Mucosa of descending colon (tissue), 3 donors: Measurements from ENCODE around the gene BUB1. TPM values are rescaled to one million over a fixed set of nuclear protein-coding genes. Genes with fewer than 3 reads are reported as not detected.

Experiments used
- ATAC-seq: fragments of 200-7000 bp; cut with Tn5 transposase; one replicate; pipeline ENCODE4 v1.9.1; 2020; ENCODE audit warnings: mild to moderate bottlenecking, moderate library complexity
- DNase-seq, 3 donors: peaks; one replicate each; pipeline ENCODE4 v3.0.0-alpha.2; 2020
- H3K36me3 ChIP-seq: fragments of 200-600 bp; one replicate; pipeline ENCODE4 v1.8.0; 2021; ENCODE audit warnings: low read depth, mild to moderate bottlenecking
- H3K4me1 ChIP-seq: fragments of 200-600 bp; one replicate; pipeline ENCODE4 v1.8.0; 2021; ENCODE audit warnings: low read depth, mild to moderate bottlenecking
- H3K4me3 ChIP-seq: fragments of 200-600 bp; one replicate; pipeline ENCODE4 v1.8.0; 2021; ENCODE audit warnings: mild to moderate bottlenecking
- H3K9me3 ChIP-seq: fragments of 200-600 bp; one replicate; pipeline ENCODE4 v1.8.0; 2021; ENCODE audit warnings: mild to moderate bottlenecking
- intact Hi-C, 2 donors: fragments of 100-400 bp; cut with DNase I in 1 of 2; cut with micrococcal nuclease in 1 of 2; formaldehyde crosslinking; loops; one replicate each; pipeline versions ENCODE4 v1.11.0 to v1.11.1; 2022; cut with DNase I, micrococcal nuclease
- total RNA-seq, 3 donors: library from RNA; stranded (reverse); fragmentation: NEBNext Ultra II Directional in 2 of 3; extraction: Animal tissue kit (Norgen Biotek cat#: 25700) in 2 of 3; gene quantifications; one replicate each; pipeline versions ENCODE4 v1.2.1 to v1.2.4, GENCODE V29; 2021 to 2023
- TF ChIP-seq, protein P1 (sequence below): fragments of 200-600 bp; IDR thresholded peaks from one replicate; pipeline ENCODE4 v1.8.0; 2022; ENCODE audit warnings: antibody characterized with exemption, mild to moderate bottlenecking
- donor health status: DM: no; HTN: no; CAD: no; lungs with moderate emphysema.
- donor health status: DM: no; HTN: no; CAD: no.
- donor health status: DM: no; HTN: yes; CAD: no.

The BUB1 gene
- total RNA-seq, 3 donors from 2014 or later, result 2.3 to 18.6 (median 4.1) TPM

DNA sequence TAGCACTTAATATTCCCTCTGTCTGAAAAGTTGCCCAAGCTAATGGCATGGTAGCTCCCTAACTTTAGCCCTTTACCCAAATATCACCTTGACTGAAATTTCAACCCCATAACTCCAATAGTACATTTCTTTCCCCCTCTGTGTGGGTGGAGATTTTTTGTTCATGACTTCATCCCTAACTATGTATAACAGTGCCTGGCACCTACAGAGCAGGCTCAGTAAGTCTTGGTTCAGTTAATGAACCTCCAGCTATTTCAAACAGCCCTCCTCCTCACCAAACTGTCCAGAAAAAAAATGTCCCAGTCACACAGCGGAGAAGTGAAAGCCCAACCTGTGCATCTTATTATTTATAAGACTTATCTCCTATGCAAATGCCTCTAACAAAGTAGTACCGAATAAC is 18.6 kb downstream of the BUB1 start:
- TF ChIP-seq, protein P1, sequence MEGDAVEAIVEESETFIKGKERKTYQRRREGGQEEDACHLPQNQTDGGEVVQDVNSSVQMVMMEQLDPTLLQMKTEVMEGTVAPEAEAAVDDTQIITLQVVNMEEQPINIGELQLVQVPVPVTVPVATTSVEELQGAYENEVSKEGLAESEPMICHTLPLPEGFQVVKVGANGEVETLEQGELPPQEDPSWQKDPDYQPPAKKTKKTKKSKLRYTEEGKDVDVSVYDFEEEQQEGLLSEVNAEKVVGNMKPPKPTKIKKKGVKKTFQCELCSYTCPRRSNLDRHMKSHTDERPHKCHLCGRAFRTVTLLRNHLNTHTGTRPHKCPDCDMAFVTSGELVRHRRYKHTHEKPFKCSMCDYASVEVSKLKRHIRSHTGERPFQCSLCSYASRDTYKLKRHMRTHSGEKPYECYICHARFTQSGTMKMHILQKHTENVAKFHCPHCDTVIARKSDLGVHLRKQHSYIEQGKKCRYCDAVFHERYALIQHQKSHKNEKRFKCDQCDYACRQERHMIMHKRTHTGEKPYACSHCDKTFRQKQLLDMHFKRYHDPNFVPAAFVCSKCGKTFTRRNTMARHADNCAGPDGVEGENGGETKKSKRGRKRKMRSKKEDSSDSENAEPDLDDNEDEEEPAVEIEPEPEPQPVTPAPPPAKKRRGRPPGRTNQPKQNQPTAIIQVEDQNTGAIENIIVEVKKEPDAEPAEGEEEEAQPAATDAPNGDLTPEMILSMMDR, result no peak
- ATAC-seq (no peak), DNase-seq (no peak)
- H3K9me3 ChIP-seq, result no peaks in the 10 kb centered on the region
- no peaks in the 10 kb centered on the region for H3K4me1 ChIP-seq
- intact Hi-C loops, result no loop called here
- no peak overlapping the region for H3K4me3 ChIP-seq
- no peaks in the 10 kb centered on the region for H3K36me3 ChIP-seq

DNA sequence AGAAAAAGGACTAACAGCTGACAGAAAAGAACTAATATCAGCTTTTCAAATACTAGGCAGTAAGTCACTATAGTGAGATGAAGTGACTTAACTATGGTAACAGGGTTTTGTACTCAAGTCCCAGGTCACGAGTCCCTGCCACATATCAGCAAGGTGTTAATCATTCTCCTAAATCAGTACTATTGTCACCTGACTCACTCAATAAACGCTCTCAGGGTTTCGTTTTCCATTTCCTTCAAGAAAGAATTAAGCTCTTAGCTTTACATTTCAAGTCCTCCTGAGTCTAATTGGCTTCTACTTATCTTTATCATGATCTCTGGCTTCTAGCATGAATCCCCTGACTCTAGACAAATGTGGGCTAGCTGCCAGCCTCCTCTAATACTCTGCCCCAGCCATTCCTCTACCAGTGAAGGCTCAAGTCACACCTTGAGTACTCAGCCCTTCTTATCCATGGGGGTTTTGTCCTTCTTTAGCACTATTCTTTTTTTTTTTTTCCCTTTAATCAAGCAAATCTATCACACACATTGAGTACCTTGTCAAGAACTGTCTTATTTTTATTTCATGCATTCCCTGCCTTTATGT is 20.0 kb downstream of the BUB1 start:
- no peak overlapping the region for H3K4me3 ChIP-seq
- peak; percentile 100 for ATAC-seq
- intact Hi-C loops, result no loop called here
- no peaks in the 10 kb centered on the region for H3K4me1 ChIP-seq
- DNase-seq, result peak in 2 of 3 donors; percentile 50 to 67
- TF ChIP-seq, protein P1, result no peak
- no peaks in the 10 kb centered on the region for H3K9me3 ChIP-seq
- no peaks in the 10 kb centered on the region for H3K36me3 ChIP-seq

DNA sequence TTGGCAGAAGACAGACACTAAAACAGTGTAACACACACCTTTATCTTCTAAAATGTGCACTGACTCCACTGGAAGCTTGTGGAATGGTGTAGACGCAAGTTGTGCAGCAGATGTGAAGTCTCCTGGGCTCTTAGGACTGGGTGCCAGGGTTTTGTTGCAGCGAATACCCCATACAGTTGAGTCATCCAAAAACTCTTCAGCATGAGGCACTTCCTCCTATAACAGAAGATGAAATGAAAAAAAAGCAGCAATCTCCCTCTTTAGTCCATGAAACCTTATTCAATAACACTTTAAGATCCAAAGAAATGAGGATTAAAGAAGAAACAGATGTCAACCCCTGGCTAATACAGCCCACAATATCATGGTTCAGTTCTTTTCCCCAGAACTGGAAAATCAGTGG is 22.2 kb downstream of the BUB1 start:
- TF ChIP-seq, protein P1, result no peak
- Histone ChIP-seq H3K9me3 (no peaks in the 10 kb centered on the region), H3K36me3 (no peaks in the 10 kb centered on the region), H3K4me3 (no peak overlapping the region), H3K4me1 (no peaks in the 10 kb centered on the region)
- ATAC-seq (no peak), DNase-seq (no peak)
- intact Hi-C loops, result no loop called here

DNA sequence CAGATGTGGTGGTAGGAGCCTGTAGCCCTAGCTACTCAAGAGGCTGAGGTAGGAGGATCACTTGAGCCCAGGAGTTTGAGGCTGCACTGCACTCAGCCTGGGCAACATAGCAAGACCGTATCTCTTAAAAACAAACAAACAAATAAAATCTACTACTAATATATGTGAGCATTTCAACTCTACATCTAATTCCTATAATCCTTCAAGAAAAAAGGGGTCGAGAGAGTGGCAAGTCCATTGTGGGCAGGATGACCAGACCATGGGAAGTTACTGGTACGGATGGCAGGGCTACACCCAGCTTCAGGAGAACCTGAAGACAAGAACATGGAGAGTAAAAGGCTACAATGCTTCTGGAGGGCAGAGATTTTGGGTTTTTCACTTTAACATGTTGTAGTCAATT is 24.0 kb downstream of the BUB1 start:
- Histone ChIP-seq H3K4me1 (no peaks in the 10 kb centered on the region), H3K36me3 (no peaks in the 10 kb centered on the region), H3K4me3 (no peak overlapping the region), H3K9me3 (no peaks in the 10 kb centered on the region)
- TF ChIP-seq, protein P1, result no peak
- intact Hi-C loops, result no loop called here
- DNase-seq, result no peak
- no peak for ATAC-seq

DNA sequence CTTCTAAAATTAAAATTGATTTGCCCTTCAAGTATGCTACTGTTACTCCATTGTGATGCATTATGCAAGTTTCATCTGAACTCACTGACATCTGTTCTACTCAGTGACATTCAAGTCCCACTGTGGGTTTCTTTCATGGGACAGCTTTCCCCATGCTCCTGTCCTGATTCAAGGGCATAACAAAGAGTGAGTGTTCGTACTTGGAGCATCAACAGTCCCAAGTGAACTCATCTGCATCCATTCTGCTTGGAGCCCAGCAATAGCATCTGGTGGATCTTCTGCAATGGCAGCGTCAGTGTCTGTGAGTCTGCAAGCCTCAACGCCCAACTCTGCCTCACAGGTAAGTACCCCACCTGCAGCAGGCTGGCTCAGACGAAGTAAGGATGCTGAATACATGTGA is 27.5 kb downstream of the BUB1 start:
- DNase-seq (no peak), ATAC-seq (no peak)
- TF ChIP-seq, protein P1, result no peak
- Histone ChIP-seq H3K4me1 (no peaks in the 10 kb centered on the region), H3K36me3 (no peaks in the 10 kb centered on the region), H3K9me3 (no peaks in the 10 kb centered on the region), H3K4me3 (no peak overlapping the region)
- intact Hi-C loops, result no loop called here

DNA sequence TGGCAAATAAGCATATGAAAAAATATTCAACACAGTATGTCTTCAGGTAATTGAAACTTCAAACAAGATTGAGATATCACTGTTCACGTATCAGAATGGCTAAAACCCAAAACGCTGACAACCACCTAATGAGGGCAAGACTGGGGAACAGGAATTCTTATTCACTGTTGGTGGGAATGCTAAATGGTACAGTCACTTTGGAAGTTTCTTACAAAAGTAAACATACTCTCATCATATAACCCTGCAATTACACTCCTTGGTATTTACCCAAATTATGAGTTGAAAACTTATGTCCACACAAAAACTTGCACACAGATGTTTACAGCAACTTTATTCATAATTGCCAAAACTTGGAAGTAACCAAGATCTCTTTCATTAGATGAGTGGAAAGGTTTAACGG is 30.1 kb downstream of the BUB1 start:
- intact Hi-C loops, result no loop called here
- TF ChIP-seq, protein P1, result no peak
- Histone ChIP-seq H3K36me3 (no peaks in the 10 kb centered on the region), H3K4me1 (no peaks in the 10 kb centered on the region), H3K4me3 (no peak overlapping the region), H3K9me3 (no peaks in the 10 kb centered on the region)
- DNase-seq, result no peak
- no peak for ATAC-seq
